ENCODE results near the gene RPN2. TPM values are rescaled to one million over a fixed set of nuclear protein-coding genes. Genes with fewer than 3 reads are reported as not detected.

RPN2 gene
- total and polyA plus RNA-seq, 2 of the 13 experiments (the other 11 are each of a cell fraction or from before 2014, with no cell fraction given) = 587 to 1,818 TPM

- intact Hi-C loops (cut with micrococcal nuclease; ENCODE audit: unreplicated experiment) = no loop called here
- Histone ChIP-seq H3K4me2 (ENCODE audit: low read depth, low read length) (no peak overlapping the region), H2AFZ (ENCODE audit: low read length) (no peak overlapping the region), H3K79me2 (ENCODE audit: insufficient read depth, low read length) (no peaks in the 10 kb centered on the region), H4K20me1 (ENCODE audit: insufficient read depth, low read length) (no peaks in the 10 kb centered on the region), H3K4me3 (replicated peaks in 1 of 3; ENCODE audit: insufficient read depth in 1 of 3, low read depth in 2 of 3, low read length in 3 of 3) (no peak overlapping the region), H3K9me3 (ENCODE audit: low read length) (no peaks in the 10 kb centered on the region), H3K27ac (ENCODE audit: extremely low read length, insufficient read depth, low read length) (no peak overlapping the region), H3K4me1 (ENCODE audit: insufficient read depth, low read length) (no peaks in the 10 kb centered on the region), H3K36me3 (replicated peaks in 1 of 2; ENCODE audit: control insufficient read depth in 1 of 2, insufficient read depth in 2 of 2, low read length in 2 of 2) (peaks cover 77 to 98% of the 10 kb centered on the region in 2 experiments), H3K9ac (ENCODE audit: insufficient read depth, low read depth, low read length) (no peak overlapping the region), H3K27me3 (ENCODE audit: control insufficient read depth in 1 of 2, insufficient read depth in 2 of 2, low read length in 2 of 2) (no peaks in the 10 kb centered on the region)
- no TSS peak for BruUV-seq (replicated peaks)
- peak; percentile 92 for TF ChIP-seq RBM22 (optimal IDR thresholded peaks at IDR 0.05; ENCODE audit: low read length)
- no peak for TF ChIP-seq MIXL1 (CRISPR knock-in tag; IDR thresholded peaks at IDR 0.05)
- TF ChIP-seq ZNF543 (CRISPR knock-in tag; IDR thresholded peaks at IDR 0.05) = no peak
- 0 out of 2 replicates have a peak, but pooled peaks have one; percentile 37 for TF ChIP-seq ZNF329 (CRISPR knock-in tag; IDR thresholded peaks at IDR 0.05; ENCODE audit: low read depth)
- TF ChIP-seq ZNF75D (CRISPR knock-in tag; IDR thresholded peaks at IDR 0.05; ENCODE audit: borderline replicate concordance) = no peak
- ATAC-seq (no peak), DNase-seq (ENCODE audit: low spot score) (no peak), FAIRE-seq (no peak)
- in situ Hi-C loops (cut with HindIII; ENCODE audit: extremely low pct_ligation_motif_present, low pct_unique_long_range_greater_than_20kb) = no loop called here
- CTCF ChIA-PET (ENCODE audit: low intra/inter-chr PET ratio, low total read pairs) = no interaction called here
- WGBS (ENCODE audit: low lambda C conversion rate) = over 99% methylated on average over 13 of the region's 13 CpGs
- POLR2A ChIA-PET = no interaction called here
Measured at GRCh38 chr20:37231947-37232630, 53.0 kb downstream of the RPN2 start.

GRCh38 chr20:37233548-37234253 lies 54.6 kb downstream of the RPN2 start:
- ChIA-PET POLR2A (no interaction called here), CTCF (ENCODE audit: low intra/inter-chr PET ratio, low total read pairs) (no interaction called here)
- H3K4me2 ChIP-seq (ENCODE audit: low read depth, low read length) = no peak overlapping the region
- FAIRE-seq = no peak
- no peaks in the 10 kb centered on the region for H3K27me3 ChIP-seq (ENCODE audit: control insufficient read depth in 1 of 2, insufficient read depth in 2 of 2, low read length in 2 of 2)
- no TSS peak for BruUV-seq (replicated peaks)
- H4K20me1 ChIP-seq (ENCODE audit: insufficient read depth, low read length) = no peaks in the 10 kb centered on the region
- H3K79me2 ChIP-seq (ENCODE audit: insufficient read depth, low read length) = no peaks in the 10 kb centered on the region
- 96% methylated on average over 10 of the region's 10 CpGs for WGBS (ENCODE audit: low lambda C conversion rate)
- H3K9me3 ChIP-seq (ENCODE audit: low read length) = no peaks in the 10 kb centered on the region
- H3K4me1 ChIP-seq (ENCODE audit: insufficient read depth, low read length) = no peaks in the 10 kb centered on the region
- DNase-seq (ENCODE audit: low spot score) = no peak
- no peak for ATAC-seq
- intact Hi-C loops (cut with micrococcal nuclease; ENCODE audit: unreplicated experiment) = no loop called here
- H3K36me3 ChIP-seq (replicated peaks in 1 of 2; ENCODE audit: control insufficient read depth in 1 of 2, insufficient read depth in 2 of 2, low read length in 2 of 2) = peaks cover 79 to 98% of the 10 kb centered on the region in 2 experiments
- in situ Hi-C loops (cut with HindIII; ENCODE audit: extremely low pct_ligation_motif_present, low pct_unique_long_range_greater_than_20kb) = no loop called here
- H2AFZ ChIP-seq (ENCODE audit: low read length) = no peak overlapping the region
- H3K9ac ChIP-seq (ENCODE audit: insufficient read depth, low read depth, low read length) = no peak overlapping the region
- H3K27ac ChIP-seq (ENCODE audit: extremely low read length, insufficient read depth, low read length) = no peak overlapping the region
- no peak overlapping the region for H3K4me3 ChIP-seq (replicated peaks in 1 of 3; ENCODE audit: insufficient read depth in 1 of 3, low read depth in 2 of 3, low read length in 3 of 3)
- no peak for TF ChIP-seq GABPA (IDR thresholded peaks at IDR 0.05; ENCODE audit: low read depth, low read length)
- no peak for TF ChIP-seq GABPA (CRISPR knock-in tag; IDR thresholded peaks at IDR 0.05; ENCODE audit: low read depth)
- no peak for TF ChIP-seq SOX13 (IDR thresholded peaks at IDR 0.05)
- TF ChIP-seq SOX13 (CRISPR knock-in tag; conservative IDR thresholded peaks at IDR 0.05 in 1 of 2, IDR thresholded peaks at IDR 0.05 in 1 of 2) = no peak
- no peak for TF ChIP-seq SATB2 (CRISPR knock-in tag; IDR thresholded peaks at IDR 0.05)
- no peak for TF ChIP-seq EP300 (IDR thresholded peaks at IDR 0.05; ENCODE audit: low read depth in 2 of 2, low read length in 2 of 2)
- TF ChIP-seq EP300 (CRISPR knock-in tag; IDR thresholded peaks at IDR 0.05; ENCODE audit: borderline replicate concordance) = no peak
- TF ChIP-seq NFRKB (IDR thresholded peaks at IDR 0.05) = no peak
- no peak for TF ChIP-seq NFIC (IDR thresholded peaks at IDR 0.05; ENCODE audit: low read length)
- TF ChIP-seq ZNF292 (CRISPR knock-in tag; IDR thresholded peaks at IDR 0.05; ENCODE audit: borderline replicate concordance, low read depth) = no peak
- no peak for TF ChIP-seq NCOA1 (CRISPR knock-in tag; IDR thresholded peaks at IDR 0.05)

Measured in HepG2 (cell line).